Activated CD4-positive, alpha-beta T cell treated with anti-CD3 and anti-CD28 coated beads for 36 hours (primary cell): ENCODE results near the gene OR4Q2. TPM values are rescaled to one million over a fixed set of nuclear protein-coding genes. Genes with fewer than 3 reads are reported as not detected.

Source experiments
- ATAC-seq: fragments of 200-7000 bp; cut with Tn5 transposase; one replicate; pipeline ENCODE4 v1.10.0; 2021; ENCODE audit warnings: mild to moderate bottlenecking, moderate library complexity
- CTCF ChIA-PET: fragments of 350-600 bp; sonication (Branson Sonifier 250); formaldehyde crosslinking; loops from one replicate; lab custom pipeline; 2021; ENCODE audit warnings: antibody characterized with exemption; lab: Charles Lee
- POLR2A ChIA-PET: fragments of 350-600 bp; sonication (Branson Sonifier 250); formaldehyde crosslinking; loops from one replicate; lab custom pipeline; 2021; ENCODE audit warnings: antibody characterized with exemption, inconsistent platforms; lab: Charles Lee
- DNase-seq: peaks from one replicate; pipeline ENCODE4 v3.0.0-alpha.2; 2020
- H3K27ac Mint-ChIP-seq: one replicate; pipeline ENCODE4 v1.8.0; 2021; ENCODE audit warnings: mixed read lengths
- H3K27me3 Mint-ChIP-seq: one replicate; pipeline ENCODE4 v1.8.0; 2021; ENCODE audit warnings: mixed read lengths
- H3K36me3 Mint-ChIP-seq: one replicate; pipeline ENCODE4 v1.8.0; 2021; ENCODE audit warnings: low read depth, mixed read lengths
- H3K4me1 Mint-ChIP-seq: one replicate; pipeline ENCODE4 v1.8.0; 2021; ENCODE audit warnings: mixed read lengths
- H3K4me3 Mint-ChIP-seq: one replicate; pipeline ENCODE4 v1.8.0; 2021; ENCODE audit warnings: mild to moderate bottlenecking, moderate library complexity, mixed read lengths
- H3K9me3 Mint-ChIP-seq: one replicate; pipeline ENCODE4 v1.8.0; 2021; ENCODE audit warnings: low read depth, mixed read lengths
- intact Hi-C, 2 experiments: fragments of 100-400 bp; cut with DNase I in 1 of 2; cut with micrococcal nuclease in 1 of 2; formaldehyde crosslinking; loops; one replicate each; pipeline versions ENCODE4 v1.14.2 to v1.15.1; 2022 to 2024; cut with DNase I, micrococcal nuclease
- total RNA-seq, 2 experiments: library from RNA; stranded (reverse); gene quantifications; one replicate each; pipeline ENCODE4 v1.2.3, GENCODE V29; 2021

OR4Q2 gene
- total RNA-seq, 2 experiments from 2014 or later, result not detected

DNA sequence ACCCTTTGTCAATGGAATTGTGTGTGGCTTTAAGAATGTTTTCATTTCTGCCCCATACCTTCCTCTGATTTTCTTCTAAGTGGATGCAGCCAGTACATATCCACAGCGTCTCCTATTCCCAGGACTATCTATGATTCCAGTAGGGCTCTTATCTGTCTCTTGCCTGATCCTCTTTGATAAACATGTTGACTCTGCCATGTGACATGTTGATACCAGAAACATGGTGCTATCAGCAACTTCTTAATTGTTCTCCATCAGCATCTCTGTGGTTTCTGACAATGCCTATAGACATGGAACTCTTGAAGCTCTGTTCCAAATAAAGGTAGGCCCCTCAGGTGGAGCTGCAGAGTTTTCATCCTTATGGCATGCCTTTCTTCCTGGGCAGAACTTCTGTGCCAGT is 46.2 kb downstream of the OR4Q2 start:
- no peaks in the 10 kb centered on the region for H3K36me3 Mint-ChIP-seq
- ATAC-seq, result no peak
- no peaks in the 10 kb centered on the region for H3K9me3 Mint-ChIP-seq
- ChIA-PET CTCF (no interaction called here), POLR2A (no interaction called here)
- DNase-seq, result no peak
- no peak overlapping the region for H3K4me3 Mint-ChIP-seq
- no peaks in the 10 kb centered on the region for H3K4me1 Mint-ChIP-seq
- H3K27ac Mint-ChIP-seq, result no peak overlapping the region
- H3K27me3 Mint-ChIP-seq, result peaks cover 6% of the 10 kb centered on the region
- intact Hi-C loops, result no loop called here

Other genes with a start within 250 kb of the OR4Q2 start
- gene OR4M1, start 228.7 kb upstream of the OR4Q2 start, total RNA-seq, result not detected
- not detected for gene OR4N2, start 198.4 kb upstream of the OR4Q2 start, total RNA-seq
- not detected for gene OR4K2, start 127.0 kb upstream of the OR4Q2 start, total RNA-seq
- not detected for gene OR4K5, start 81.6 kb upstream of the OR4Q2 start, total RNA-seq
- gene OR4K1, start 71.2 kb upstream of the OR4Q2 start, total RNA-seq, result not detected
- gene OR4K15, start 26.6 kb upstream of the OR4Q2 start, total RNA-seq, result not detected
- not detected for gene OR4K14, start 17.1 kb downstream of the OR4Q2 start, total RNA-seq
- not detected for gene OR4K13, start 33.9 kb downstream of the OR4Q2 start, total RNA-seq
- gene OR4L1, start 57.9 kb downstream of the OR4Q2 start, total RNA-seq, result not detected
- not detected for gene OR4K17, start 108.6 kb downstream of the OR4Q2 start, total RNA-seq
- not detected for gene OR4N5, start 136.7 kb downstream of the OR4Q2 start, total RNA-seq
- gene OR11G2, start 188.7 kb downstream of the OR4Q2 start, total RNA-seq, result not detected
- not detected for gene OR11H6, start 221.5 kb downstream of the OR4Q2 start, total RNA-seq
- gene OR11H7, start 226.8 kb downstream of the OR4Q2 start, total RNA-seq, result not detected
- not detected for gene OR11H4, start 237.1 kb downstream of the OR4Q2 start, total RNA-seq